ENCODE data around the gene LMF1. TPM values are rescaled to one million over a fixed set of nuclear protein-coding genes. Genes with fewer than 3 reads are reported as not detected.

Gene LMF1
- total RNA-seq, 2 donors from 2014 or later = 86.1 to 87.5 TPM

GRCh38 chr16:921321-921905 is 49.4 kb downstream of the LMF1 start:
- DNase-seq (ENCODE audit: low spot score) = no peak
- no peaks in the 10 kb centered on the region for H3K27me3 ChIP-seq (replicated peaks; ENCODE audit: insufficient read depth)
- no peak overlapping the region for H3K27ac ChIP-seq
- intact Hi-C loops (cut with DNase I) = no loop called here
- 93% methylated on average over 32 of the region's 32 CpGs for WGBS
- no peaks in the 10 kb centered on the region for H3K36me3 ChIP-seq
- no peaks in the 10 kb centered on the region for H3K4me1 ChIP-seq (replicated peaks)
- H3K4me3 ChIP-seq = no peak overlapping the region
- H3K9me3 ChIP-seq = no peaks in the 10 kb centered on the region
- no peak for TF ChIP-seq POLR2A (IDR thresholded peaks at IDR 0.05)
- TF ChIP-seq CTCF (IDR thresholded peaks at IDR 0.05) = no peak
- TF ChIP-seq POLR2AphosphoS5 (IDR thresholded peaks at IDR 0.05) = no peak

GRCh38 chr16:920717-921116 is 50.1 kb downstream of the LMF1 start:
- TF ChIP-seq CTCF (IDR thresholded peaks at IDR 0.05) = no peak
- TF ChIP-seq POLR2A (IDR thresholded peaks at IDR 0.05) = no peak
- TF ChIP-seq POLR2AphosphoS5 (IDR thresholded peaks at IDR 0.05) = no peak
- Histone ChIP-seq H3K36me3 (no peaks in the 10 kb centered on the region), H3K27me3 (replicated peaks; ENCODE audit: insufficient read depth) (no peaks in the 10 kb centered on the region), H3K9me3 (no peaks in the 10 kb centered on the region), H3K4me1 (replicated peaks) (no peaks in the 10 kb centered on the region), H3K4me3 (no peak overlapping the region), H3K27ac (no peak overlapping the region)
- WGBS = 73% methylated on average over 18 of the region's 18 CpGs
- no peak for DNase-seq (ENCODE audit: low spot score)
- intact Hi-C loops (cut with DNase I) = no loop called here

- H3K9me3 ChIP-seq = no peaks in the 10 kb centered on the region
- peak overlapping the region in 1 of 2 donors; percentile 0 for H3K27ac ChIP-seq
- DNase-seq (ENCODE audit: low spot score) = no peak
- intact Hi-C loops (cut with DNase I) = no loop called here
- H3K27me3 ChIP-seq (replicated peaks; ENCODE audit: insufficient read depth) = no peaks in the 10 kb centered on the region
- no peaks in the 10 kb centered on the region for H3K4me1 ChIP-seq (replicated peaks)
- 84% methylated on average over 23 of the region's 23 CpGs for WGBS
- H3K4me3 ChIP-seq = no peak overlapping the region
- no peaks in the 10 kb centered on the region for H3K36me3 ChIP-seq
- TF ChIP-seq POLR2A (IDR thresholded peaks at IDR 0.05) (no peak), POLR2AphosphoS5 (IDR thresholded peaks at IDR 0.05) (no peak), CTCF (IDR thresholded peaks at IDR 0.05) (no peak)
Observed at GRCh38 chr16:920051-920681, 50.6 kb downstream of the LMF1 start.

- 90% methylated on average over 15 of the region's 15 CpGs for WGBS
- intact Hi-C loops (cut with DNase I) = no loop called here
Observed at GRCh38 chr16:919658-920050, 51.1 kb downstream of the LMF1 start.

More at GRCh38 chr16:919658-920050, 51.1 kb downstream of the LMF1 start:
- TF ChIP-seq CTCF (IDR thresholded peaks at IDR 0.05) (no peak), POLR2AphosphoS5 (IDR thresholded peaks at IDR 0.05) (no peak), POLR2A (IDR thresholded peaks at IDR 0.05) (no peak)
- Histone ChIP-seq H3K27ac (no peak overlapping the region), H3K27me3 (replicated peaks; ENCODE audit: insufficient read depth) (no peaks in the 10 kb centered on the region), H3K4me3 (no peak overlapping the region), H3K36me3 (no peaks in the 10 kb centered on the region), H3K9me3 (no peaks in the 10 kb centered on the region), H3K4me1 (replicated peaks) (no peaks in the 10 kb centered on the region)
- no peak for DNase-seq (ENCODE audit: low spot score)

Data from prostate gland (tissue), 2 donors.